CD4-positive, alpha-beta T cell treated with Interleukin-6 for 4 hours (primary cell): ENCODE measurements around the gene ZFPL1.
A peak's percentile ranks its signal among the peaks of the same experiment; 100 is the strongest.
"Not testable (repeated sequence)": the region's sequence is repeated elsewhere in the genome, so short reads cannot be mapped to it uniquely, and the experiment has no call there.

Source experiments
- DNase-seq: peaks from one replicate; pipeline ENCODE4 v3.0.0-alpha.2; 2020; ENCODE audit warnings: mixed read lengths

ZFPL1 gene

GRCh38 chr11:65115361-65116082, 31.5 kb downstream of the ZFPL1 start:
- no peak for DNase-seq

- peak; percentile 64 for DNase-seq
Measured at GRCh38 chr11:65116370-65117205, 32.6 kb downstream of the ZFPL1 start.

- peak; percentile 100 for DNase-seq
Measured at GRCh38 chr11:65117206-65118096, 33.4 kb downstream of the ZFPL1 start, which contains the start of gene ZNHIT2. Gene ZNHIT2, minus strand, starts transcription at chr11:65117701. Its CDS starts 48 bp downstream, at chr11:65117653.

- DNase-seq = no peak
Measured at GRCh38 chr11:65118097-65118837, 34.2 kb downstream of the ZFPL1 start.

GRCh38 chr11:65118891-65119669, 35.1 kb downstream of the ZFPL1 start:
- not testable (repeated sequence) for DNase-seq

- DNase-seq = no peak
Measured at GRCh38 chr11:65119670-65119995, 35.6 kb downstream of the ZFPL1 start.

- no peak for DNase-seq
Measured at GRCh38 chr11:65120831-65121230, 36.8 kb downstream of the ZFPL1 start.

- DNase-seq = no peak
Measured at GRCh38 chr11:65121447-65121864, 37.4 kb downstream of the ZFPL1 start.

- DNase-seq = peak; percentile 100
Measured at GRCh38 chr11:65121865-65122696, 38.1 kb downstream of the ZFPL1 start, which contains the start of the genes FAU and MRPL49. Gene FAU, minus strand, starts transcription at chr11:65122134. Its CDS starts 321 bp downstream, at chr11:65121813. Gene MRPL49, plus strand, starts transcription at chr11:65122321. Its CDS starts 26 bp downstream, at chr11:65122347.

GRCh38 chr11:65124480-65125196, 40.6 kb downstream of the ZFPL1 start:
- DNase-seq = no peak

GRCh38 chr11:65125197-65126056, 41.4 kb downstream of the ZFPL1 start:
- no peak for DNase-seq

GRCh38 chr11:65126624-65127274, 42.7 kb downstream of the ZFPL1 start:
- no peak for DNase-seq

- DNase-seq = no peak
Measured at GRCh38 chr11:65127473-65128181, 43.6 kb downstream of the ZFPL1 start.

GRCh38 chr11:65128182-65129145, 44.4 kb downstream of the ZFPL1 start:
- no peak for DNase-seq

- no peak for DNase-seq
Measured at GRCh38 chr11:65129649-65130441, 45.8 kb downstream of the ZFPL1 start.
